Left lung (tissue), 10 donors: ENCODE measurements around the gene AP3B2. TPM values are rescaled to one million over a fixed set of nuclear protein-coding genes. Genes with fewer than 3 reads are reported as not detected.
"Not testable (repeated sequence)": the region's sequence is repeated elsewhere in the genome, so short reads cannot be mapped to it uniquely, and the experiment has no call there.

ENCODE experiments used
- ATAC-seq: fragments of 200-7000 bp; cut with Tn5 transposase; one replicate; pipeline ENCODE4 v1.9.1; 2020; ENCODE audit warnings: moderate library complexity
- DNase-seq, 4 donors: peaks; one replicate each; pipeline ENCODE4 v3.0.0-alpha.2; 2013 to 2020
- H3K27ac ChIP-seq, 2 donors: fragments of 200-600 bp; sonication (generic) in 1 of 2; one replicate each; pipeline versions ENCODE4 v1.5.0 to v1.8.0; 2020 to 2021
- H3K27me3 ChIP-seq, 2 donors: fragments of 200-600 bp; sonication (generic) in 1 of 2; one replicate each; pipeline versions ENCODE4 v1.5.0 to v1.8.0; 2020 to 2021
- H3K36me3 ChIP-seq, 2 donors: fragments of 200-600 bp; sonication (generic) in 1 of 2; one replicate each; pipeline versions ENCODE4 v1.5.0 to v1.8.0; 2020 to 2021
- H3K4me1 ChIP-seq, 2 donors: fragments of 200-600 bp; one replicate each; pipeline ENCODE4 v1.8.0; 2021
- H3K4me3 ChIP-seq, 2 donors: fragments of 200-600 bp; sonication (generic) in 1 of 2; one replicate each; pipeline versions ENCODE4 v1.5.0 to v1.8.0; 2020 to 2021; ENCODE audit warnings: mild to moderate bottlenecking in 1 of 2
- H3K9me3 ChIP-seq, 2 donors: fragments of 200-600 bp; sonication (generic) in 1 of 2; one replicate each; pipeline versions ENCODE4 v1.5.0 to v1.8.0; 2020 to 2021
- CTCF ChIP-seq, 2 donors: fragments of 200-600 bp; sonication (generic) in 1 of 2; IDR thresholded peaks; one replicate each; pipeline versions ENCODE4 v1.5.0 to v1.8.0; 2021; ENCODE audit warnings: antibody characterized with exemption in 2 of 2
- intact Hi-C, 2 donors: fragments of 100-400 bp; cut with DNase I; formaldehyde crosslinking; loops; one replicate each; pipeline versions ENCODE4 v1.11.2 to v1.14.2; 2022
- polyA plus RNA-seq, 6 donors: library from polyadenylated mRNA; unstranded; fragments of 120-200 nt; gene quantifications; one replicate each; pipeline ENCODE4 v1.2.1, GENCODE V29; 2013; ENCODE audit not compliant: insufficient read length in 6 of 6
- total RNA-seq, 2 donors: library from RNA; stranded (reverse); fragmentation: NEBNext Ultra II Directional; extraction: Animal tissue kit (Norgen Biotek cat#: 25700); gene quantifications; one replicate each; pipeline ENCODE4 v1.2.1, GENCODE V29; 2021
- donor health status: DM: no; HTN: yes; CAD: no.
- donor health status: DM: no; HTN: no; CAD: no.

The AP3B2 gene
- total and polyA plus RNA-seq, 8 donors = 0.82 to 3.0 (median 2.1) TPM

GRCh38 chr15:82647045-82647834 is 62.4 kb downstream of the AP3B2 start, which contains the start of gene CPEB1:
Gene CPEB1 (minus strand): TSS chr15:82647363. CDS start chr15:82628459, 18,904 bp downstream.
- H3K4me3 ChIP-seq = peak within 1 kb of the TSS; percentile 27 to 43
- peaks cover 53 to 96% of the 10 kb centered on the region in 2 donors for H3K27me3 ChIP-seq
- DNase-seq = peak in 2 of 4 donors; percentile 13 to 72
- no peaks in the 10 kb centered on the region for H3K36me3 ChIP-seq
- intact Hi-C loops = no loop called here
- no peaks in the 10 kb centered on the region for H3K9me3 ChIP-seq
- no peak for TF ChIP-seq CTCF (IDR thresholded peaks at IDR 0.05)
- H3K27ac ChIP-seq = no peak within 1 kb of the TSS
- peaks cover 11 to 17% of the 10 kb centered on the region in 2 donors for H3K4me1 ChIP-seq
- peak; percentile 75 for ATAC-seq

GRCh38 chr15:82646250-82647044 is 63.2 kb downstream of the AP3B2 start:
- Histone ChIP-seq H3K9me3 (no peaks in the 10 kb centered on the region), H3K4me3 (peak overlapping the region in 1 of 2 donors; percentile 43), H3K27me3 (peaks cover 53 to 97% of the 10 kb centered on the region in 2 donors), H3K27ac (no peak overlapping the region), H3K4me1 (peaks cover 11 to 17% of the 10 kb centered on the region in 2 donors), H3K36me3 (no peaks in the 10 kb centered on the region)
- no peak for TF ChIP-seq CTCF (IDR thresholded peaks at IDR 0.05)
- intact Hi-C loops = no loop called here
- no peak for ATAC-seq
- DNase-seq = peak in 1 of 4 donors; percentile 13

- H3K27ac ChIP-seq, intact Hi-C loops, H3K36me3 ChIP-seq, H3K9me3 ChIP-seq, ATAC-seq, DNase-seq, H3K4me3 ChIP-seq: not testable (repeated sequence)
- Histone ChIP-seq H3K27me3 (peaks cover 53 to 100% of the 10 kb centered on the region in 2 donors), H3K4me1 (peaks cover 11 to 17% of the 10 kb centered on the region in 2 donors)
These were observed 64.5 kb downstream of the AP3B2 start for GRCh38 chr15:82644967-82645852.

- Histone ChIP-seq H3K27me3 (peaks cover 50 to 100% of the 10 kb centered on the region in 2 donors), H3K36me3 (no peaks in the 10 kb centered on the region), H3K27ac (no peak overlapping the region), H3K4me1 (peaks cover 11 to 17% of the 10 kb centered on the region in 2 donors), H3K4me3 (no peak overlapping the region), H3K9me3 (no peaks in the 10 kb centered on the region)
- intact Hi-C loops = no loop called here
- no peak for TF ChIP-seq CTCF (IDR thresholded peaks at IDR 0.05)
- DNase-seq = no peak
- no peak for ATAC-seq
These were observed 65.7 kb downstream of the AP3B2 start for GRCh38 chr15:82643992-82644391.

- Histone ChIP-seq H3K4me1 (peaks cover 8 to 13% of the 10 kb centered on the region in 2 donors), H3K27me3 (peaks cover 37 to 93% of the 10 kb centered on the region in 2 donors), H3K9me3 (no peaks in the 10 kb centered on the region), H3K36me3 (no peaks in the 10 kb centered on the region), H3K27ac (no peak overlapping the region), H3K4me3 (no peak overlapping the region)
- TF ChIP-seq CTCF (IDR thresholded peaks at IDR 0.05) = no peak
- DNase-seq (no peak), ATAC-seq (no peak)
- intact Hi-C loops = no loop called here
These were observed 67.0 kb downstream of the AP3B2 start for GRCh38 chr15:82642656-82643055.
